Bladder microvascular endothelial cell (primary cell): ENCODE measurements around the gene FMO4. TPM values are rescaled to one million over a fixed set of nuclear protein-coding genes. Genes with fewer than 3 reads are reported as not detected.

Experiments used
- total RNA-seq: library from RNA; depleted of rRNA; stranded (reverse); fragments of >200 nt; gene quantifications from 2 replicates; pipeline ENCODE4 v1.2.3, GENCODE V29; 2014

FMO4 gene
- total RNA-seq, result 0.16 and 0.31 TPM in 2 replicates

DNA sequence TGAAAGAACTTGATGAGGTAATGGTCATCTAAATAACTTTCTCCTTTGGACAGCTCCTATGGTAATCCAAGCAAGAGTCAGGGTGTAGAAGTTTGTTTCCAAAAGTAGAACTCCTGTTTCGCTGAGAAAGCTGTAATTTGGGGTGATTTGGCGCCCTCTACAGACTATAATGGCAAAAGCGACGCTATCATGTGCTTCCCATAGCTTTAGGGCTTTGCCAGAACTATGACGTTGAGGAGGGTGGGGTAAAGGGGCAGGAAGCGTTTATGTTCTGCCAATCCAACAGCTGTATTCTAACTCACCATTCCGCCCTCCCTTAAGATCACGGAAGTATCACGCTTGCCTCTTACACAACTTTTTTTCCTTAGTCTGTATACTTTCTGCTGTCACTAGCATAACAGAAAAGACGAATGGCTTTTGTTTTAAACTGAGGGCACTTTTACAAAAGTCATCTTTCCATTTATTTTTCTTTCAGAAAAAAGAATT lies at the start of gene FMO4:
FMO4 (plus strand) TSS at position 349 of the 486 bp plus-strand sequence. CDS start 5,643 bp downstream, outside the sequence.

Other genes with a start within 250 kb of the FMO4 start
- gene FMO3, start 223.3 kb upstream of the FMO4 start, total RNA-seq, result 0.06 TPM in 1 of 2 replicates, not detected in the other
- 0.13 and 0.32 TPM in 2 replicates for gene FMO2, start 128.9 kb upstream of the FMO4 start, total RNA-seq
- not detected in 2 replicates for gene FMO1, start 65.7 kb upstream of the FMO4 start, total RNA-seq
- 29.0 and 76.5 TPM in 2 replicates for gene PRRC2C, start 171.3 kb downstream of the FMO4 start, total RNA-seq